Measurements from ENCODE around the gene APOBEC3B.

APOBEC3B gene

DNA sequence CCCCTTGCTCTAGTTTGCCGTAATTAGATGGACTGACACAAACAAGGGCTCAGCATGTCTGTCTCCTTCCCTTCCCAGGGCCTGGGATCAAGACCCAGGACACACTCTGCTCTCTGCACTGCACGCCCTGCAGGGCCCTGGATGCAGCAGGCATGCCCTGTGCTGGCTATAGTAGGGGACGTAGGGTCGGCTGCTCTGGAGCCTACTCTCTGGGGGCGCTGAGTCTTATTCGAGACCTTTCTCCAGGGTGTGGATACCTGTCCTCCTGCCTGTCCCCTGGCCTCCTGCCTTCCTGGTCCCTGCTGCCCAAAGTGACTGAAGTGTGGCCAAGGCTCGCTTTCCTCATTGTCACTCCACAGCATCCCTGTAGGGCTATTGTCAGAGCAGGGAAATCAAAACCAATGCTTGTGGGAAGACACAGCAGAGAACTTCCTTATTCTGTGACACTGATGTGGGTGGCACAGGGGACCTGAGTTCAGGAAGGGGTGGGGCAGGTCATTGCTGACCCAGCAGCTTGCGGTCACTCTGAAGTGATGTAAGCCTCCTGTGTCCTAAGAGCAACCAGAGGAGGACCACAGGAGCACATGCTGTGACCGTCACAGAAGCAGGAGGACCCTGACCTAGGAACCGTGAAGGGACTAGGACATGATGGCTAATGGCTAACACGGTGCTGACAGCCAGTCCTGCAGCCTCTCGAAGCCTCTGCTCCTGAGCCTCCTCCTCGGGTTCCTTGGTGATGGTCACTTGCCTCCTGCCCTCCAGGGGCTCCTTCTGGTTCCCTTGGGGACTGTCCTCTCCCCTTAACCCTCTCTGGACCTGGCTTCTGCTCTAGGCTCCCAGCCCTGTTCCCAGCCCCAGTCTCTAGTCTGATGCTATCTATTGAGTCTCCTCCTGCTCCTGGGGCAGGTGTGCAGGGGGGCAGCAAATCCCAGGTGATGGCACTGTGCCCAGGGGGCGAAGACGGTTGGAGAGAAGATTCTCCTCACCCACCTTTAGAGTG lies 14.4 kb upstream of the APOBEC3B start:
- H3K4me3 ChIP-seq (replicated peaks; ENCODE audit: low read depth, low read length) = no peak overlapping the region
- no peak for TF ChIP-seq CTCF (IDR thresholded peaks at IDR 0.05; ENCODE audit: low read length, missing control alignments)
- DNase-seq (ENCODE audit: low read depth) = no peak

DNA sequence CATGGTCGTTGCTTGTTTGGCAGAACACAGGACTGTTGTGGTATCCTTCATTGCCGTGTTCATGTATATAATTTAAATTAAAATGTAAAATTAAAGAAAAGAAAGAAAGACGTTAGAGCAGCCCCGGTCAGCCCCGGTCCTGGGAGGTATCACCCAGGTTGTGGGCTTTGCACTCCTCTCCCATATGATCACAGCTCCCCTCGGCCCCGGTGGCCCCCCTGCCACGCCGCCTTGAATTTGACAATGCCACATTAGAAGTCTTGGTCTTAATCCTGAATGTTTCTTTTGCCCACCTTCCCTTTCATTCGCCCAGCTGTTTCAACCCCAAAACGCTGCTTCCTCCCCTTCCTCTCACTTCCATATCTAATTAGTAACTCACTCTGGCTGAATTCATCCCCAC lies 13.3 kb upstream of the APOBEC3B start:
- DNase-seq (ENCODE audit: low read depth) = no peak
- no peak for TF ChIP-seq CTCF (IDR thresholded peaks at IDR 0.05; ENCODE audit: low read length, missing control alignments)
- no peak overlapping the region for H3K4me3 ChIP-seq (replicated peaks; ENCODE audit: low read depth, low read length)

- no peak overlapping the region for H3K4me3 ChIP-seq (replicated peaks; ENCODE audit: low read depth, low read length)
- TF ChIP-seq CTCF (IDR thresholded peaks at IDR 0.05; ENCODE audit: low read length, missing control alignments) = no peak
- DNase-seq (ENCODE audit: low read depth) = no peak
Observed at GRCh38 chr22:38970551-38970950, 11.6 kb upstream of the APOBEC3B start.

DNA sequence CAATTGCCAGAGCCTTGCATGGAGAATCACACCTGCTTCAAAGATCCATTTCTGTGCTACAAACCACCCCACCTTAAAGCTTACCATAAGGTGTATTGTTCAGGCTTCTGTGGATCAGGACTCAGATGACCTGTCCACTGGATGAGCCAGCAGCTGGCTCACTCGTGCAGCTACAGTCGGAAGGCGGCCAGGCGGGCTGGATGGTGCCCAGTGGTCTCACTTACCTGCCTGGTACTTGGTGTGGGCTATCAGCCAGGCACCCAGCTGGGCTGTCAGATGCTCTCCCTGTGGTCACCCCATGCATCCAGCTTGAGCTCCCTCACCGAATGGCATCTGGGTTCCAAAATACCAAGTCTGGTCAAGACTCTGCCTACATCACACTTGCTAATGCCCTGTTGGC lies 10.9 kb upstream of the APOBEC3B start:
- no peak overlapping the region for H3K4me3 ChIP-seq (replicated peaks; ENCODE audit: low read depth, low read length)
- no peak for DNase-seq (ENCODE audit: low read depth)
- no peak for TF ChIP-seq CTCF (IDR thresholded peaks at IDR 0.05; ENCODE audit: low read length, missing control alignments)

GRCh38 chr22:38971791-38972190 lies 10.4 kb upstream of the APOBEC3B start:
- no peak for TF ChIP-seq CTCF (IDR thresholded peaks at IDR 0.05; ENCODE audit: low read length, missing control alignments)
- DNase-seq (ENCODE audit: low read depth) = no peak
- no peak overlapping the region for H3K4me3 ChIP-seq (replicated peaks; ENCODE audit: low read depth, low read length)

DNA sequence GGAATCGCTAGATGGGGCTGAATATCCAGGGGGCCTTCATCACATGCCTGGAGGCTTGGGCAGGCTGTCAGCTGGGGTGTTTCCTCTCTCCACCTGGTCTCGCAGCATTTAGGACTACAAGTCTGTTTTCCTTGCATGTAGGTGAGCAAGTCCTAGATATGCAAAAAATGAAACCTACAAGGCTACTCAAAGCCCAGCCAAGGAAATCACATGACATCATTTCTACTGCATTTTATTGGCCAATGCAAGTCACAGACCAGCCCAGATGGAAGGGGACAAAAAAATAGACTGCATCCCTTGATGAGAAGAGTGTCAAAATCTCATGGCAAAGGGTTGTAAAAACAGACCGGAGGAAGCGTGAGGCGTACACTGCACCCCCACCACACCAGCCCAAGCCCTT lies 9.6 kb upstream of the APOBEC3B start:
- no peak for DNase-seq (ENCODE audit: low read depth)
- no peak overlapping the region for H3K4me3 ChIP-seq (replicated peaks; ENCODE audit: low read depth, low read length)
- no peak for TF ChIP-seq CTCF (IDR thresholded peaks at IDR 0.05; ENCODE audit: low read length, missing control alignments)

Data from fibroblast of pulmonary artery (primary cell).